Calu3 (cell line): Measurements from ENCODE around the gene CEACAM16. TPM values are rescaled to one million over a fixed set of nuclear protein-coding genes. Genes with fewer than 3 reads are reported as not detected.

Source experiments
- BruUV-seq: library from RNA; stranded (reverse); fragments of 400-500 nt; replicated peaks from 2 replicates; lab custom pipeline; 2021; lab: Mats Ljungman, UMichigan
- CTCF ChIA-PET: fragments of 300-600 bp; sonication (Branson Sonifier 250); formaldehyde crosslinking; loops from one replicate; lab custom pipeline; 2022; ENCODE audit warnings: antibody characterized with exemption; lab: Charles Lee
- DNase-seq: peaks from one replicate; pipeline ENCODE4 v3.0.0; 2022
- H3K27ac Mint-ChIP-seq: one replicate; pipeline ENCODE4 v1.8.0; 2022; ENCODE audit warnings: mixed read lengths; ENCODE audit not compliant: unreplicated experiment
- H3K27me3 Mint-ChIP-seq: one replicate; pipeline ENCODE4 v1.8.0; 2022; ENCODE audit warnings: mixed read lengths; ENCODE audit not compliant: unreplicated experiment
- H3K36me3 Mint-ChIP-seq: one replicate; pipeline ENCODE4 v1.8.0; 2022; ENCODE audit warnings: mild to moderate bottlenecking, moderate library complexity, mixed read lengths; ENCODE audit not compliant: insufficient read depth, unreplicated experiment
- H3K4me1 Mint-ChIP-seq: one replicate; pipeline ENCODE4 v1.8.0; 2022; ENCODE audit warnings: mild to moderate bottlenecking, low read depth, mixed read lengths; ENCODE audit not compliant: unreplicated experiment
- H3K4me3 Mint-ChIP-seq: one replicate; pipeline ENCODE4 v1.8.0; 2022; ENCODE audit warnings: mild to moderate bottlenecking, low read depth, moderate library complexity, mixed read lengths; ENCODE audit not compliant: unreplicated experiment
- H3K9me3 Mint-ChIP-seq: one replicate; pipeline ENCODE4 v1.8.0; 2022; ENCODE audit warnings: low read depth, mixed read lengths; ENCODE audit not compliant: unreplicated experiment
- intact Hi-C: fragments of 100-400 bp; cut with micrococcal nuclease; formaldehyde crosslinking; loops from one replicate; pipeline ENCODE4 v1.10.0; 2022; ENCODE audit not compliant: unreplicated experiment
- total RNA-seq: library from RNA; stranded (reverse); gene quantifications from 2 replicates; pipeline ENCODE4 v1.2.3, GENCODE V29; 2022
- TF ChIP-seq, protein P1 (sequence below): fragments of 200-600 bp; IDR thresholded peaks from one replicate; pipeline ENCODE4 v1.8.0; 2022; ENCODE audit warnings: antibody characterized with exemption; ENCODE audit not compliant: unreplicated experiment

The CEACAM16 gene
- total RNA-seq, 1 experiment from 2014 or later = 0.38 TPM

- peak overlapping the region; percentile 97 for H3K27ac Mint-ChIP-seq
- peak overlapping the region; percentile 61 for H3K4me3 Mint-ChIP-seq
- peak; percentile 64 for DNase-seq
- H3K36me3 Mint-ChIP-seq = peaks cover 52% of the 10 kb centered on the region
- intact Hi-C loops = loop anchor here (5.0 kb wide), 1 partner anchor 37 kb away; no protein-coding TSS in a partner anchor
- peaks cover 54% of the 10 kb centered on the region for H3K4me1 Mint-ChIP-seq
- CTCF ChIA-PET = interaction anchor here (0.7 to 1.1 kb wide), 5 partner anchors 12 to 114 kb away, joined by 3 to 8 read pairs (median 5); partner anchors contain the start of gene PVR
- TF ChIP-seq, protein P1, sequence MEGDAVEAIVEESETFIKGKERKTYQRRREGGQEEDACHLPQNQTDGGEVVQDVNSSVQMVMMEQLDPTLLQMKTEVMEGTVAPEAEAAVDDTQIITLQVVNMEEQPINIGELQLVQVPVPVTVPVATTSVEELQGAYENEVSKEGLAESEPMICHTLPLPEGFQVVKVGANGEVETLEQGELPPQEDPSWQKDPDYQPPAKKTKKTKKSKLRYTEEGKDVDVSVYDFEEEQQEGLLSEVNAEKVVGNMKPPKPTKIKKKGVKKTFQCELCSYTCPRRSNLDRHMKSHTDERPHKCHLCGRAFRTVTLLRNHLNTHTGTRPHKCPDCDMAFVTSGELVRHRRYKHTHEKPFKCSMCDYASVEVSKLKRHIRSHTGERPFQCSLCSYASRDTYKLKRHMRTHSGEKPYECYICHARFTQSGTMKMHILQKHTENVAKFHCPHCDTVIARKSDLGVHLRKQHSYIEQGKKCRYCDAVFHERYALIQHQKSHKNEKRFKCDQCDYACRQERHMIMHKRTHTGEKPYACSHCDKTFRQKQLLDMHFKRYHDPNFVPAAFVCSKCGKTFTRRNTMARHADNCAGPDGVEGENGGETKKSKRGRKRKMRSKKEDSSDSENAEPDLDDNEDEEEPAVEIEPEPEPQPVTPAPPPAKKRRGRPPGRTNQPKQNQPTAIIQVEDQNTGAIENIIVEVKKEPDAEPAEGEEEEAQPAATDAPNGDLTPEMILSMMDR = no peak
- H3K27me3 Mint-ChIP-seq = no peaks in the 10 kb centered on the region
- no TSS peak for BruUV-seq
- peaks cover 3% of the 10 kb centered on the region for H3K9me3 Mint-ChIP-seq
Measured at GRCh38 chr19:44684892-44685863, 13.8 kb upstream of the CEACAM16 start.

DNA sequence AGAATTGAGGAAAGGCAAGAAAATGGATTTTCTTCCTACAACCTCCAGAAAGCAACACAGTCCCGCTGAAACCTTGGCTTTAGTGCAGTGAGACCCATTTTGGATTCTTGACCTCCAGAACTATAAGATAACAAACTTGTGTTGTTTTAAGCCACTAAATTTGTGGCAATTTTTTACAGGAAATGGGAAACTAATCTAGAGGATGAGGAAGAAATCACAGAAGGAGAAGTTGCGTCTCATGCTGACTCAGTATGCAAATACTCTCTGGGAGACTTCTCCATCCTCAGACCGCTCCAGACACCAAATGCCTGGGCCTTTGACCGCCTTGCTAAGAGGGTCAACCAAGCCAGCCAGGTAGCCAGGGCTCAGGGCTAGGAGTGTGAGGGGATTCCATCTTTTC lies 13.1 kb upstream of the CEACAM16 start:
- Mint-ChIP-seq H3K27me3 (no peaks in the 10 kb centered on the region), H3K27ac (no peak overlapping the region), H3K4me1 (peaks cover 56% of the 10 kb centered on the region), H3K9me3 (peaks cover 3% of the 10 kb centered on the region), H3K36me3 (peaks cover 47% of the 10 kb centered on the region), H3K4me3 (no peak overlapping the region)
- CTCF ChIA-PET = interaction anchor here (0.6 to 1.1 kb wide), 4 partner anchors 12 to 115 kb away, joined by 4 to 8 read pairs (median 5); no protein-coding TSS in a partner anchor
- no TSS peak for BruUV-seq
- intact Hi-C loops = loop anchor here (5.0 kb wide), 1 partner anchor 36 kb away; no protein-coding TSS in a partner anchor
- DNase-seq = peak; percentile 46
- TF ChIP-seq, protein P1 = no peak

- Mint-ChIP-seq H3K27me3 (no peaks in the 10 kb centered on the region), H3K36me3 (peaks cover 52% of the 10 kb centered on the region), H3K4me1 (peaks cover 59% of the 10 kb centered on the region), H3K27ac (no peak overlapping the region), H3K9me3 (peaks cover 3% of the 10 kb centered on the region), H3K4me3 (no peak overlapping the region)
- DNase-seq = no peak
- intact Hi-C loops = loop anchor here (5.0 kb wide), 1 partner anchor 35 kb away; no protein-coding TSS in a partner anchor
- CTCF ChIA-PET = no interaction called here
- TF ChIP-seq, protein P1 = no peak
- no TSS peak for BruUV-seq
Measured at GRCh38 chr19:44686896-44687295, 12.1 kb upstream of the CEACAM16 start.

GRCh38 chr19:44687888-44688287 lies 11.1 kb upstream of the CEACAM16 start:
- CTCF ChIA-PET = interaction anchor here (5.3 kb wide), 1 partner anchor 83 kb away, joined by 27 read pairs; no protein-coding TSS in a partner anchor
- TF ChIP-seq, protein P1 = no peak
- peaks cover 66% of the 10 kb centered on the region for H3K4me1 Mint-ChIP-seq
- no peaks in the 10 kb centered on the region for H3K27me3 Mint-ChIP-seq
- BruUV-seq = no TSS peak
- H3K36me3 Mint-ChIP-seq = peaks cover 56% of the 10 kb centered on the region
- no peak overlapping the region for H3K27ac Mint-ChIP-seq
- intact Hi-C loops = loop anchor here (2.0 to 5.0 kb wide), 2 partner anchors 34 to 157 kb away; no protein-coding TSS in a partner anchor
- DNase-seq = no peak
- no peak overlapping the region for H3K4me3 Mint-ChIP-seq
- peaks cover 3% of the 10 kb centered on the region for H3K9me3 Mint-ChIP-seq
